ENCODE measurements around the gene OXER1. TPM values are rescaled to one million over a fixed set of nuclear protein-coding genes. Genes with fewer than 3 reads are reported as not detected.

Gene OXER1
- total and polyA plus RNA-seq, 4 donors: 2.2 to 8.1 (median 6.7) TPM

GRCh38 chr2:42722320-42723190, 41.4 kb downstream of the OXER1 start:
- Histone ChIP-seq H3K27ac (ENCODE audit: low read depth in 1 of 2, low read length in 2 of 2) (no peak overlapping the region), H3K9me3 (ENCODE audit: control insufficient read depth in 4 of 4, low read length in 3 of 4) (no peaks in the 10 kb centered on the region), H3K4me3 (ENCODE audit: low read depth in 1 of 3, low read length in 3 of 3) (no peak overlapping the region), H3K27me3 (ENCODE audit: control insufficient read depth in 4 of 4, insufficient read depth in 4 of 4, low read length in 3 of 4) (no peaks in the 10 kb centered on the region), H3K4me1 (ENCODE audit: control insufficient read depth in 4 of 4, insufficient read depth in 4 of 4, low read length in 3 of 4) (no peaks in the 10 kb centered on the region), H3K9ac (ENCODE audit: low read depth in 1 of 2, low read length in 2 of 2) (no peak overlapping the region), H3K36me3 (ENCODE audit: control insufficient read depth in 4 of 4, insufficient read depth in 3 of 4, low read depth in 1 of 4, low read length in 3 of 4) (peaks cover 0 to 2% (median 0%) of the 10 kb centered on the region in 4 donors)
- WGBS: 78% methylated on average over 7 of the region's 7 CpGs
- TF ChIP-seq RXRA (IDR thresholded peaks at IDR 0.05): no peak
- peak in 1 of 2 donors; percentile 35 for TF ChIP-seq JUND (IDR thresholded peaks at IDR 0.05)
- no peak for DNase-seq (ENCODE audit: low spot score)

DNA sequence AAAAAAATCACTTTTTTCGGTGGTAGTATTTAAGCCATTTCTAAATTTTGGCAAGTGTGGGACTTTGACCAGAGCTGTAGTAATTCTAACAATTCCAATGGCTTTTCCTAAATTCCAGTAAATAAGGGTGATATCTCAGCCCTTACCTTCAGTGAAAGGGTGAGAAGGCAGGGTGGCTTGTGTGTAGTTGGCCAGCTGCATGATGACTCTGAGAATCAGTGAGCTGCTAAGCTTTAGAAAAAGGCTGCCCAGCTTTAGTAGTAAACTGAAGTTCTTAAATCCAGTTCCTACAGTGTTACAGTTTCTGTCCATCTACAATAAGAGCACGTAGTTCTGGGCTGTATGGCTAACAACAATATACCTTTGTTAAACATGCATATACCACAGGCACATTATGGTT, 42.0 kb downstream of the OXER1 start:
- TF ChIP-seq JUND (IDR thresholded peaks at IDR 0.05): no peak
- no peak for TF ChIP-seq RXRA (IDR thresholded peaks at IDR 0.05)
- TF ChIP-seq HNF4G (IDR thresholded peaks at IDR 0.05): no peak
- TF ChIP-seq YY1 (IDR thresholded peaks at IDR 0.05): no peak
- no peak for TF ChIP-seq EGR1 (IDR thresholded peaks at IDR 0.05; ENCODE audit: low read depth in 2 of 2)
- TF ChIP-seq ATF3 (IDR thresholded peaks at IDR 0.05): no peak
- TF ChIP-seq NR2F2 (IDR thresholded peaks at IDR 0.05): no peak
- no peak for TF ChIP-seq SP1 (IDR thresholded peaks at IDR 0.05)
- TF ChIP-seq, protein P1, sequence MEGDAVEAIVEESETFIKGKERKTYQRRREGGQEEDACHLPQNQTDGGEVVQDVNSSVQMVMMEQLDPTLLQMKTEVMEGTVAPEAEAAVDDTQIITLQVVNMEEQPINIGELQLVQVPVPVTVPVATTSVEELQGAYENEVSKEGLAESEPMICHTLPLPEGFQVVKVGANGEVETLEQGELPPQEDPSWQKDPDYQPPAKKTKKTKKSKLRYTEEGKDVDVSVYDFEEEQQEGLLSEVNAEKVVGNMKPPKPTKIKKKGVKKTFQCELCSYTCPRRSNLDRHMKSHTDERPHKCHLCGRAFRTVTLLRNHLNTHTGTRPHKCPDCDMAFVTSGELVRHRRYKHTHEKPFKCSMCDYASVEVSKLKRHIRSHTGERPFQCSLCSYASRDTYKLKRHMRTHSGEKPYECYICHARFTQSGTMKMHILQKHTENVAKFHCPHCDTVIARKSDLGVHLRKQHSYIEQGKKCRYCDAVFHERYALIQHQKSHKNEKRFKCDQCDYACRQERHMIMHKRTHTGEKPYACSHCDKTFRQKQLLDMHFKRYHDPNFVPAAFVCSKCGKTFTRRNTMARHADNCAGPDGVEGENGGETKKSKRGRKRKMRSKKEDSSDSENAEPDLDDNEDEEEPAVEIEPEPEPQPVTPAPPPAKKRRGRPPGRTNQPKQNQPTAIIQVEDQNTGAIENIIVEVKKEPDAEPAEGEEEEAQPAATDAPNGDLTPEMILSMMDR (IDR thresholded peaks at IDR 0.05; ENCODE audit: low read depth, low read length, missing input control): no peak
- TF ChIP-seq, protein P2, sequence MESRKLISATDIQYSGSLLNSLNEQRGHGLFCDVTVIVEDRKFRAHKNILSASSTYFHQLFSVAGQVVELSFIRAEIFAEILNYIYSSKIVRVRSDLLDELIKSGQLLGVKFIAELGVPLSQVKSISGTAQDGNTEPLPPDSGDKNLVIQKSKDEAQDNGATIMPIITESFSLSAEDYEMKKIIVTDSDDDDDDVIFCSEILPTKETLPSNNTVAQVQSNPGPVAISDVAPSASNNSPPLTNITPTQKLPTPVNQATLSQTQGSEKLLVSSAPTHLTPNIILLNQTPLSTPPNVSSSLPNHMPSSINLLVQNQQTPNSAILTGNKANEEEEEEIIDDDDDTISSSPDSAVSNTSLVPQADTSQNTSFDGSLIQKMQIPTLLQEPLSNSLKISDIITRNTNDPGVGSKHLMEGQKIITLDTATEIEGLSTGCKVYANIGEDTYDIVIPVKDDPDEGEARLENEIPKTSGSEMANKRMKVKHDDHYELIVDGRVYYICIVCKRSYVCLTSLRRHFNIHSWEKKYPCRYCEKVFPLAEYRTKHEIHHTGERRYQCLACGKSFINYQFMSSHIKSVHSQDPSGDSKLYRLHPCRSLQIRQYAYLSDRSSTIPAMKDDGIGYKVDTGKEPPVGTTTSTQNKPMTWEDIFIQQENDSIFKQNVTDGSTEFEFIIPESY (IDR thresholded peaks at IDR 0.05): no peak
- TF ChIP-seq, protein P3, sequence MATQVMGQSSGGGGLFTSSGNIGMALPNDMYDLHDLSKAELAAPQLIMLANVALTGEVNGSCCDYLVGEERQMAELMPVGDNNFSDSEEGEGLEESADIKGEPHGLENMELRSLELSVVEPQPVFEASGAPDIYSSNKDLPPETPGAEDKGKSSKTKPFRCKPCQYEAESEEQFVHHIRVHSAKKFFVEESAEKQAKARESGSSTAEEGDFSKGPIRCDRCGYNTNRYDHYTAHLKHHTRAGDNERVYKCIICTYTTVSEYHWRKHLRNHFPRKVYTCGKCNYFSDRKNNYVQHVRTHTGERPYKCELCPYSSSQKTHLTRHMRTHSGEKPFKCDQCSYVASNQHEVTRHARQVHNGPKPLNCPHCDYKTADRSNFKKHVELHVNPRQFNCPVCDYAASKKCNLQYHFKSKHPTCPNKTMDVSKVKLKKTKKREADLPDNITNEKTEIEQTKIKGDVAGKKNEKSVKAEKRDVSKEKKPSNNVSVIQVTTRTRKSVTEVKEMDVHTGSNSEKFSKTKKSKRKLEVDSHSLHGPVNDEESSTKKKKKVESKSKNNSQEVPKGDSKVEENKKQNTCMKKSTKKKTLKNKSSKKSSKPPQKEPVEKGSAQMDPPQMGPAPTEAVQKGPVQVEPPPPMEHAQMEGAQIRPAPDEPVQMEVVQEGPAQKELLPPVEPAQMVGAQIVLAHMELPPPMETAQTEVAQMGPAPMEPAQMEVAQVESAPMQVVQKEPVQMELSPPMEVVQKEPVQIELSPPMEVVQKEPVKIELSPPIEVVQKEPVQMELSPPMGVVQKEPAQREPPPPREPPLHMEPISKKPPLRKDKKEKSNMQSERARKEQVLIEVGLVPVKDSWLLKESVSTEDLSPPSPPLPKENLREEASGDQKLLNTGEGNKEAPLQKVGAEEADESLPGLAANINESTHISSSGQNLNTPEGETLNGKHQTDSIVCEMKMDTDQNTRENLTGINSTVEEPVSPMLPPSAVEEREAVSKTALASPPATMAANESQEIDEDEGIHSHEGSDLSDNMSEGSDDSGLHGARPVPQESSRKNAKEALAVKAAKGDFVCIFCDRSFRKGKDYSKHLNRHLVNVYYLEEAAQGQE (IDR thresholded peaks at IDR 0.05): no peak
- TF ChIP-seq FOXA2 (IDR thresholded peaks at IDR 0.05): no peak
- no peak for TF ChIP-seq GABPA (IDR thresholded peaks at IDR 0.05 in 1 of 2, conservative IDR thresholded peaks at IDR 0.05 in 1 of 2)
- no peak for TF ChIP-seq FOXA1 (IDR thresholded peaks at IDR 0.05)
- TF ChIP-seq, protein P4, sequence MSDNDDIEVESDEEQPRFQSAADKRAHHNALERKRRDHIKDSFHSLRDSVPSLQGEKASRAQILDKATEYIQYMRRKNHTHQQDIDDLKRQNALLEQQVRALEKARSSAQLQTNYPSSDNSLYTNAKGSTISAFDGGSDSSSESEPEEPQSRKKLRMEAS (IDR thresholded peaks at IDR 0.05): no peak
- no peak for TF ChIP-seq TAF1 (conservative IDR thresholded peaks at IDR 0.05)
- TF ChIP-seq HNF4A (conservative IDR thresholded peaks at IDR 0.05): no peak
- no peak for TF ChIP-seq RAD21 (IDR thresholded peaks at IDR 0.05)
- Histone ChIP-seq H3K4me3 (ENCODE audit: low read depth in 1 of 3, low read length in 3 of 3) (no peak overlapping the region), H3K4me1 (ENCODE audit: control insufficient read depth in 4 of 4, insufficient read depth in 4 of 4, low read length in 3 of 4) (no peaks in the 10 kb centered on the region), H3K27me3 (ENCODE audit: control insufficient read depth in 4 of 4, insufficient read depth in 4 of 4, low read length in 3 of 4) (no peaks in the 10 kb centered on the region), H3K27ac (ENCODE audit: low read depth in 1 of 2, low read length in 2 of 2) (no peak overlapping the region), H3K9ac (ENCODE audit: low read depth in 1 of 2, low read length in 2 of 2) (no peak overlapping the region), H3K36me3 (ENCODE audit: control insufficient read depth in 4 of 4, insufficient read depth in 3 of 4, low read depth in 1 of 4, low read length in 3 of 4) (peaks cover 0 to 2% (median 0%) of the 10 kb centered on the region in 4 donors), H3K9me3 (ENCODE audit: control insufficient read depth in 4 of 4, low read length in 3 of 4) (no peaks in the 10 kb centered on the region)
- DNase-seq (ENCODE audit: low spot score): no peak
- 94% methylated on average over 2 of the region's 2 CpGs for WGBS

All from liver (tissue), 9 donors.